GM23248 (cell line): ENCODE results near the gene ZNF408.

Experiments
- EZH2 ChIP-seq: fragments of 200-600 bp; sonication (generic); IDR thresholded peaks from 2 replicates; pipeline ENCODE4 v1.6.1; 2018; ENCODE audit warnings: antibody characterized with exemption, mild to moderate bottlenecking; ENCODE audit not compliant: insufficient read depth, poor library complexity, severe bottlenecking
- EZH2phosphoT487 ChIP-seq: fragments of 200-600 bp; sonication (generic); IDR thresholded peaks from 2 replicates; pipeline ENCODE4 v1.6.1; 2018; ENCODE audit warnings: antibody characterized with exemption, moderate library complexity, mild to moderate bottlenecking, low read depth; ENCODE audit not compliant: insufficient read depth

GRCh38 chr11:46745995-46746394 is 45.2 kb downstream of the ZNF408 start:
- TF ChIP-seq EZH2 = no peak
- TF ChIP-seq EZH2phosphoT487 = no peak
